ENCODE data around the gene OTUD6A. TPM values are rescaled to one million over a fixed set of nuclear protein-coding genes. Genes with fewer than 3 reads are reported as not detected.

OTUD6A gene, protein sequence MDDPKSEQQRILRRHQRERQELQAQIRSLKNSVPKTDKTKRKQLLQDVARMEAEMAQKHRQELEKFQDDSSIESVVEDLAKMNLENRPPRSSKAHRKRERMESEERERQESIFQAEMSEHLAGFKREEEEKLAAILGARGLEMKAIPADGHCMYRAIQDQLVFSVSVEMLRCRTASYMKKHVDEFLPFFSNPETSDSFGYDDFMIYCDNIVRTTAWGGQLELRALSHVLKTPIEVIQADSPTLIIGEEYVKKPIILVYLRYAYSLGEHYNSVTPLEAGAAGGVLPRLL
- total RNA-seq (not detected in 2 replicates), polyA plus RNA-seq (not detected in 2 replicates)

DNA sequence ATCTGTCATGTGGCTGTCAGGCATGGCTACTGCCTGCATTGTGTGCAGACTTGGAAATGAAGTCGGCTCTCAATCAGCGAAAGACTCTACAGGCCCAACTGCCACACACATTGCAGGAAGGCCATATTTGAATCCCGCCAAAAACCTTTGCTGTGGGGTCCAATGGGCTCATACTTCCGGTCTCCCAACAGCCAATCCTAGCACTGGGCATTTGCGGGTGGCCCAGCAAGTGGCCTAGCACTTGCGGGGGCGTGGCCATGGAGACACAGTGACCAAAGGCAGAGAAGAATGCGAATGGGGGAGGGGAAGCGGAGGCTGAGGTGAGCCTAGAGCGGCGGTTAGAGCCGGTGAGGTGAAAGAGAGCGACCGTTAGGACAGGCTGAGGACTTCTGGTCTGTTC, at the start of gene OTUD6A:
Gene OTUD6A (plus strand): TSS at position 382 of the 400 bp plus-strand sequence. CDS start 68 bp downstream, outside the sequence.
- 90% methylated on average over 14 of the region's 14 CpGs for whole genome bisulfite sequencing (ENCODE audit: low lambda C conversion rate, missing lambda C conversion rate)

DNA sequence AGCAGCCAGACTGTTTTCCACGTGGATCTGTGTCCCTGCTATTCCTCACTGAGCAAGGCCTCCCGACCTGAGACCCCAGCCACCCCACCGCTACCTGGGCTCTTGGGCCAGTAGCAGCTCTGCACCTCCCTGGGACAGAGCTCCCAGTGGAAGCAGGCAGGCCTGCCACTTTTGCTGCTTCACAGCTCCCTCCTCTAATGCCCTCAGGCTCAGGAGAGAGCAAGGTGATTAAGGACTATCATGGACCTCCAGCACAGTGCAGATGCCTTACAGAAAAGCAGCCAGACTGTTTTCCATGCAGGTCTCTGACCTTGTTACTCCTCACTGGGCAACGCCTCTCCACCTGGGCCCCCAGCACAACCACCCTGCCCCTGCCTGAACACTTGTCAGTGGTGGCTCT, 49.5 kb upstream of the OTUD6A start:
- WGBS (ENCODE audit: low lambda C conversion rate, missing lambda C conversion rate) = 52% methylated on average over 4 of the region's 4 CpGs

More for the DNA sequence above, at the start of gene OTUD6A:
- Histone ChIP-seq H3K4me1 (ENCODE audit: insufficient read depth) (no peaks in the 10 kb centered on the region), H3K27ac (no peak within 1 kb of the TSS), H3K9me3 (ENCODE audit: low read depth) (no peaks in the 10 kb centered on the region), H3K79me2 (no peaks in the 10 kb centered on the region), H3K4me2 (no peak within 1 kb of the TSS), H4K20me1 (ENCODE audit: insufficient read depth, poor library complexity, severe bottlenecking) (no peaks in the 10 kb centered on the region), H3K4me3 (no peak within 1 kb of the TSS), H2AFZ (no peak within 1 kb of the TSS), H3K9me2 (replicated peaks; ENCODE audit: insufficient read depth) (no peaks in the 10 kb centered on the region), H3K27me3 (no peaks in the 10 kb centered on the region), H3K36me3 (replicated peaks; ENCODE audit: insufficient read depth, low read depth) (no peaks in the 10 kb centered on the region)
- TF ChIP-seq, protein P1, sequence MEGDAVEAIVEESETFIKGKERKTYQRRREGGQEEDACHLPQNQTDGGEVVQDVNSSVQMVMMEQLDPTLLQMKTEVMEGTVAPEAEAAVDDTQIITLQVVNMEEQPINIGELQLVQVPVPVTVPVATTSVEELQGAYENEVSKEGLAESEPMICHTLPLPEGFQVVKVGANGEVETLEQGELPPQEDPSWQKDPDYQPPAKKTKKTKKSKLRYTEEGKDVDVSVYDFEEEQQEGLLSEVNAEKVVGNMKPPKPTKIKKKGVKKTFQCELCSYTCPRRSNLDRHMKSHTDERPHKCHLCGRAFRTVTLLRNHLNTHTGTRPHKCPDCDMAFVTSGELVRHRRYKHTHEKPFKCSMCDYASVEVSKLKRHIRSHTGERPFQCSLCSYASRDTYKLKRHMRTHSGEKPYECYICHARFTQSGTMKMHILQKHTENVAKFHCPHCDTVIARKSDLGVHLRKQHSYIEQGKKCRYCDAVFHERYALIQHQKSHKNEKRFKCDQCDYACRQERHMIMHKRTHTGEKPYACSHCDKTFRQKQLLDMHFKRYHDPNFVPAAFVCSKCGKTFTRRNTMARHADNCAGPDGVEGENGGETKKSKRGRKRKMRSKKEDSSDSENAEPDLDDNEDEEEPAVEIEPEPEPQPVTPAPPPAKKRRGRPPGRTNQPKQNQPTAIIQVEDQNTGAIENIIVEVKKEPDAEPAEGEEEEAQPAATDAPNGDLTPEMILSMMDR (IDR thresholded peaks at IDR 0.05; ENCODE audit: poor library complexity) = no peak
- TF ChIP-seq EZH2phosphoT487 (IDR thresholded peaks at IDR 0.05; ENCODE audit: low read depth, severe bottlenecking, unreplicated experiment) (no peak), EZH2 (IDR thresholded peaks at IDR 0.05; ENCODE audit: borderline replicate concordance) (no peak)
- no peak for DNase-seq (ENCODE audit: low spot score)

DNA sequence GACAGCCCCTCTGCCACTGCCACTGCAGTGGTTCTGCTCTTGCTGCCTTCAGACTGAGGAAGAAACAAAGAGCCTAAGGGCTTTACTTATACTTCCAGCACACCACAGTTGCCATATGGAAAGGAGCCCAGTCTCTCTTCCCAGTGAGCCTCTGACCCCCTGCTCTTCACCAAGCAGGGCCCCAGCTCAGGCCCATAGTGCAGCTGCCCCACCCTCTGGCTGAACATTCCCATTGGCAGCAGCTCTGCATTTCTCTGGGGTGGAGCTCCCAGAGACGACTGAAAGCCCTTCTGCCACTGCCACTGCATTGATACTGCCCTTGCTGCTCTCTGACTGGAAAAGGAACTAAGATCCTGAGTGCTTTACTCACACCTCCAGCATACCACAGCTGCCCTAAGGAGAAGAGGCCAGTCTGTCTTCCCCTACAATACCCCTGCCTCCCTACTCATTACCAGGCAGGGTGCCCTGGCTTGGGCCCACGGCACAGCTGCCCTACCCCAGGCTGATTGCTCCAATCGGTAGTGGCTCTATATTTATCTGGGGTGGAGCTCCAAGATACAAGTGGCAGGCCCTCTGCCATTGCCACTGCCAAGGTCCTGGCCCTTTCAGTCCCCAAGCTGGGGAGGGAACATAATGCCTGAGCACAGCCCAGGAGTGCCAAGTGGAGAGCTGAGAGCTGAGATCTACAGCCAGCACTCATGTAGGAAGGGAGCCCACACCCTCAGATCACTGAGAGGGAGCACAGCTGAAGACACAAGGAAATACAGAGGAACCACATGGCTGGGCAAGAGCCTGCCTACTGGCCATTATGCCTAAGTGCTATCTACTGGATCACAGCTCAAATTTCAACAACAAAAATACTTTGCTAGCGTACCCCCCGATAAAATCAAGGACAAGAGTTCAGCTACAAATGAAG, 48.5 kb upstream of the OTUD6A start:
- no peak overlapping the region for H2AFZ ChIP-seq
- no peaks in the 10 kb centered on the region for H3K9me3 ChIP-seq (ENCODE audit: low read depth)
- no peak overlapping the region for H3K4me2 ChIP-seq
- no peak overlapping the region for H3K27ac ChIP-seq
- H3K4me3 ChIP-seq = no peak overlapping the region
- H3K79me2 ChIP-seq = no peaks in the 10 kb centered on the region
- no peaks in the 10 kb centered on the region for H3K9me2 ChIP-seq (replicated peaks; ENCODE audit: insufficient read depth)
- no peaks in the 10 kb centered on the region for H3K27me3 ChIP-seq
- H3K36me3 ChIP-seq (replicated peaks; ENCODE audit: insufficient read depth, low read depth) = no peaks in the 10 kb centered on the region
- no peaks in the 10 kb centered on the region for H4K20me1 ChIP-seq (ENCODE audit: insufficient read depth, poor library complexity, severe bottlenecking)
- no peaks in the 10 kb centered on the region for H3K4me1 ChIP-seq (ENCODE audit: insufficient read depth)
- WGBS (ENCODE audit: low lambda C conversion rate, missing lambda C conversion rate) = 54% methylated on average over 5 of the region's 5 CpGs
- DNase-seq (ENCODE audit: low spot score) = no peak
- TF ChIP-seq EZH2phosphoT487 (IDR thresholded peaks at IDR 0.05; ENCODE audit: low read depth, severe bottlenecking, unreplicated experiment) = no peak
- TF ChIP-seq, protein P1 (IDR thresholded peaks at IDR 0.05; ENCODE audit: poor library complexity) = no peak
- no peak for TF ChIP-seq EZH2 (IDR thresholded peaks at IDR 0.05; ENCODE audit: borderline replicate concordance)

More for the DNA sequence above, 49.5 kb upstream of the OTUD6A start:
- H3K36me3 ChIP-seq (replicated peaks; ENCODE audit: insufficient read depth, low read depth) = no peaks in the 10 kb centered on the region
- DNase-seq (ENCODE audit: low spot score) = no peak
- no peaks in the 10 kb centered on the region for H3K9me2 ChIP-seq (replicated peaks; ENCODE audit: insufficient read depth)
- H3K9me3 ChIP-seq (ENCODE audit: low read depth) = no peaks in the 10 kb centered on the region
- H3K4me1 ChIP-seq (ENCODE audit: insufficient read depth) = no peaks in the 10 kb centered on the region
- H3K79me2 ChIP-seq = no peaks in the 10 kb centered on the region
- no peaks in the 10 kb centered on the region for H4K20me1 ChIP-seq (ENCODE audit: insufficient read depth, poor library complexity, severe bottlenecking)
- no peaks in the 10 kb centered on the region for H3K27me3 ChIP-seq
- H3K4me3 ChIP-seq = no peak overlapping the region
- no peak overlapping the region for H2AFZ ChIP-seq
- H3K27ac ChIP-seq = no peak overlapping the region
- no peak for TF ChIP-seq EZH2phosphoT487 (IDR thresholded peaks at IDR 0.05; ENCODE audit: low read depth, severe bottlenecking, unreplicated experiment)
- TF ChIP-seq, protein P1 (IDR thresholded peaks at IDR 0.05; ENCODE audit: poor library complexity) = no peak
- no peak for TF ChIP-seq EZH2 (IDR thresholded peaks at IDR 0.05; ENCODE audit: borderline replicate concordance)
- H3K4me2 ChIP-seq = no peak overlapping the region

Measured in hepatocyte (in vitro differentiated cells).